Esophagus muscularis mucosa (tissue), 4 donors: Measurements from ENCODE around the gene NCKAP5. TPM values are rescaled to one million over a fixed set of nuclear protein-coding genes. Genes with fewer than 3 reads are reported as not detected.

Source experiments
- DNase-seq: peaks from one replicate; pipeline ENCODE4 v3.0.0-alpha.2; 2017; ENCODE audit errors: extremely low spot score
- H3K27ac ChIP-seq, 4 donors: fragments of 200-600 bp; sonication (generic); replicated peaks in 1 of 4; 1 replicate in 3 of 4; 2 replicates in 1 of 4; pipeline ENCODE4 v1.5.1; 2016 to 2019; ENCODE audit warnings: mild to moderate bottlenecking in 1 of 4
- H3K27me3 ChIP-seq, 4 donors: fragments of 200-600 bp; sonication (generic); one replicate each; pipeline versions ENCODE4 v1.5.1 to v1.6.0; 2016 to 2019
- H3K36me3 ChIP-seq, 4 donors: fragments of 200-600 bp; sonication (generic); one replicate each; pipeline ENCODE4 v1.5.1; 2016 to 2019
- H3K4me1 ChIP-seq, 4 donors: fragments of 200-600 bp; sonication (generic); one replicate each; pipeline ENCODE4 v1.5.1; 2016 to 2019
- H3K4me3 ChIP-seq, 4 donors: fragments of 200-600 bp; sonication (generic); 1 replicate in 2 of 4; 2 replicates in 2 of 4; pipeline ENCODE4 v1.5.1; 2016 to 2019; ENCODE audit warnings: mild to moderate bottlenecking in 4 of 4, moderate library complexity in 1 of 4
- H3K9me3 ChIP-seq, 4 donors: fragments of 200-600 bp; sonication (generic); 1 replicate in 3 of 4; 2 replicates in 1 of 4; pipeline ENCODE4 v1.5.1; 2016 to 2019
- EP300 ChIP-seq: sonication (generic); formaldehyde crosslinking; IDR thresholded peaks from one replicate; pipeline ENCODE4 v1.6.1; 2017; ENCODE audit warnings: antibody characterized with exemption
- POLR2A ChIP-seq: fragments of 450-650 bp; IDR thresholded peaks from one replicate; pipeline ENCODE4 v1.6.1; 2017; ENCODE audit warnings: antibody characterized with exemption, moderate library complexity, mild to moderate bottlenecking, low read depth
- POLR2AphosphoS5 ChIP-seq, 2 donors: sonication (generic); formaldehyde crosslinking; IDR thresholded peaks; one replicate each; pipeline ENCODE4 v1.6.1; 2017; ENCODE audit warnings: antibody characterized with exemption in 2 of 2
- WGBS: methylation state at CpG from one replicate; pipeline ENCODE4 v1.1.5; 2018; 5-methylcytosine and 5-hydroxymethylcytosine counted together
- intact Hi-C: fragments of 100-400 bp; cut with DNase I; formaldehyde crosslinking; loops from one replicate; pipeline ENCODE4 v1.15.1; 2023
- total RNA-seq, 4 donors: library from RNA; depleted of rRNA; stranded (reverse); fragments of >200 nt; gene quantifications; one replicate each; pipeline versions ENCODE4 v1.1.0 to v1.2.1, GENCODE V29; 2016
- TF ChIP-seq, protein P1 (sequence below), 3 experiments: fragments of 200-600 bp in 2 of 3; fragments of 450-650 bp in 1 of 3; sonication (generic) in 2 of 3; IDR thresholded peaks; one replicate each; pipeline ENCODE4 v1.5.1; 2017 to 2019; ENCODE audit warnings: antibody characterized with exemption in 3 of 3, mild to moderate bottlenecking in 2 of 3, moderate library complexity in 1 of 3

Gene NCKAP5
- total RNA-seq, 4 donors from 2014 or later: 0.33 to 1.8 (median 1.0) TPM

DNA sequence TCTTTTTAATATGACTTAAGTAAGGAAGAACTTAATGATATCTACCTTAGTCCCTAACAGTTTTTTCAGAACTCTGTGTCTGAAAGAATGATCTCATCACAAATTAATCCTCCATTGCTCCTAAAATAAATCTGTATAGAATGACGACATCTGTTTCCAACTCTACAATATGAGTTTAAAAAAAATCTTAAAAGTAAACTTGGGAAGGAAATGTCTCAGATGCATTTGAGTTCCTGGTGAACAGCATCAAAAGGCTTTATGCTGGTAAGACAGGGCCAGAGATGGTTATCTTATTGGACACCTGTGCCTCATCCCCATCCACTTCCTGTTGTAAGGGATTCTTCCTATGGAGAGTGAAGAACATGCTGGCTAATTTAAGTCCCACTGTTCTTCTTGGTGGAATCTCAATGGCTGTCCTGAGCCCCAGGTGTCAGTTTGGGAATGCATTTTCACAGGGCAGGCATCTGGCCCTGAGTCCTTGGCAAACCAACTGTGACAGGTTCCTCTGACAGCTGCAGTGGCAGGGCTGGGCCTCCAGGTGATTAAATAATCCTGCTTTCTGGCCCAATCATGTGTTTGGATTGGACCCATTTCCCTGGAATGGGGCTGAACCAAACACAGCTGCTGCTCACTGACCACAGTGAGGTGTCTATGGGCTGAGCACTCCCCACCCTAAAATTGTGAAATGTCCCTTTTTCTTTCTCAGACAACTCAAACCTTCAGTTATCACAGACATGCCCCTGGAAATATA is 12.9 kb upstream of the NCKAP5 start:
- Histone ChIP-seq H3K9me3 (no peaks in the 10 kb centered on the region), H3K36me3 (no peaks in the 10 kb centered on the region), H3K27me3 (no peaks in the 10 kb centered on the region), H3K4me1 (peaks cover 5 to 21% (median 14%) of the 10 kb centered on the region in 4 donors), H3K4me3 (no peak overlapping the region), H3K27ac (no peak overlapping the region)
- TF ChIP-seq POLR2A (no peak), EP300 (no peak), POLR2AphosphoS5 (IDR thresholded peaks at IDR 0.05) (no peak)
- TF ChIP-seq, protein P1, sequence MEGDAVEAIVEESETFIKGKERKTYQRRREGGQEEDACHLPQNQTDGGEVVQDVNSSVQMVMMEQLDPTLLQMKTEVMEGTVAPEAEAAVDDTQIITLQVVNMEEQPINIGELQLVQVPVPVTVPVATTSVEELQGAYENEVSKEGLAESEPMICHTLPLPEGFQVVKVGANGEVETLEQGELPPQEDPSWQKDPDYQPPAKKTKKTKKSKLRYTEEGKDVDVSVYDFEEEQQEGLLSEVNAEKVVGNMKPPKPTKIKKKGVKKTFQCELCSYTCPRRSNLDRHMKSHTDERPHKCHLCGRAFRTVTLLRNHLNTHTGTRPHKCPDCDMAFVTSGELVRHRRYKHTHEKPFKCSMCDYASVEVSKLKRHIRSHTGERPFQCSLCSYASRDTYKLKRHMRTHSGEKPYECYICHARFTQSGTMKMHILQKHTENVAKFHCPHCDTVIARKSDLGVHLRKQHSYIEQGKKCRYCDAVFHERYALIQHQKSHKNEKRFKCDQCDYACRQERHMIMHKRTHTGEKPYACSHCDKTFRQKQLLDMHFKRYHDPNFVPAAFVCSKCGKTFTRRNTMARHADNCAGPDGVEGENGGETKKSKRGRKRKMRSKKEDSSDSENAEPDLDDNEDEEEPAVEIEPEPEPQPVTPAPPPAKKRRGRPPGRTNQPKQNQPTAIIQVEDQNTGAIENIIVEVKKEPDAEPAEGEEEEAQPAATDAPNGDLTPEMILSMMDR (IDR thresholded peaks at IDR 0.05): no peak
- DNase-seq: no peak
- intact Hi-C loops: no loop called here
- 0% methylated on average over 1 of the region's 1 CpG for WGBS

DNA sequence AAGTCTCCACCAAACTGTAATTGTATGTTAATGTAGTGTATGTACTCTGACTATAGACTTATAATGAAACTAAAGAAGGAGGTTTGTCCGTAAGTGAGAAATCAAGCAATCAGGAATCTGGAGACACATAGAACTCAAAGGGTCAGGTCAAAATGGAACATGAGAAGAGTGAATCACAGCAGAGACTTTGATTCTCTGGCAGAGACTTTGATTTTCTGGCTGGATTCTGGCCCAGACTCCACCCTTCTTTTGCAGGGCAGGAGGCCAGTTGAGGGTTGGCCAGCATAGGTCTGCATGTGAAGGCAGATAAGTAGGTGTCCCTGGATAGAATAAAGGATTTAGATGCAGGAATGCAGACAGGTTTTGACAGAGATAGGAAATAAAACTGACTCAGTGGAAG is 11.0 kb upstream of the NCKAP5 start:
- intact Hi-C loops: no loop called here
- Histone ChIP-seq H3K4me3 (no peak overlapping the region), H3K27me3 (no peaks in the 10 kb centered on the region), H3K4me1 (peaks cover 5 to 21% (median 14%) of the 10 kb centered on the region in 4 donors), H3K36me3 (no peaks in the 10 kb centered on the region), H3K27ac (no peak overlapping the region), H3K9me3 (no peaks in the 10 kb centered on the region)
- DNase-seq: no peak
- 47% methylated on average over 1 of the region's 1 CpG for WGBS
- TF ChIP-seq EP300: no peak
- TF ChIP-seq POLR2A: no peak
- TF ChIP-seq, protein P1 (IDR thresholded peaks at IDR 0.05): no peak
- TF ChIP-seq POLR2AphosphoS5 (IDR thresholded peaks at IDR 0.05): no peak

DNA sequence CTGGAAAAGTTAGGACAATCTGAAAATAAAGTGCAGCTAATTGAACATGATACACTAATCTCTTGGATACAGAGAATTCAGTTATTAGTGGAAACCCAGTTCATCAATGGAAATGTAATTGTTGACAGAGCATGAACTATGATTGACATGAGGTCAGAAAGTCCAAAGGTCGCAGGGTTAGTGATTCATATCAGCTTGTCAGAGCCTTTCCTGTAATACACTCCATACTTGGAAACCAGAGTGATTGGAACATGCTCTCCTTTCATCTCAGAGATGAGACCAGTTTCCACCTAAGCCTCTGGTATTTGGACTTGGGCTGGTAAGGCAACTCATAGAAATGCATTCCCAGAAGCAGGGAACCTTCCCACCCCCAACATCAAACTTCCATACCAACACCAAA is 8.5 kb upstream of the NCKAP5 start:
- Histone ChIP-seq H3K4me1 (peaks cover 5 to 20% (median 14%) of the 10 kb centered on the region in 4 donors), H3K4me3 (no peak overlapping the region), H3K27me3 (no peaks in the 10 kb centered on the region), H3K36me3 (no peaks in the 10 kb centered on the region), H3K9me3 (no peaks in the 10 kb centered on the region), H3K27ac (no peak overlapping the region)
- intact Hi-C loops: no loop called here
- 69% methylated on average over 1 of the region's 1 CpG for WGBS
- DNase-seq: no peak
- no peak for TF ChIP-seq EP300
- no peak for TF ChIP-seq POLR2AphosphoS5 (IDR thresholded peaks at IDR 0.05)
- no peak for TF ChIP-seq POLR2A
- TF ChIP-seq, protein P1 (IDR thresholded peaks at IDR 0.05): no peak

DNA sequence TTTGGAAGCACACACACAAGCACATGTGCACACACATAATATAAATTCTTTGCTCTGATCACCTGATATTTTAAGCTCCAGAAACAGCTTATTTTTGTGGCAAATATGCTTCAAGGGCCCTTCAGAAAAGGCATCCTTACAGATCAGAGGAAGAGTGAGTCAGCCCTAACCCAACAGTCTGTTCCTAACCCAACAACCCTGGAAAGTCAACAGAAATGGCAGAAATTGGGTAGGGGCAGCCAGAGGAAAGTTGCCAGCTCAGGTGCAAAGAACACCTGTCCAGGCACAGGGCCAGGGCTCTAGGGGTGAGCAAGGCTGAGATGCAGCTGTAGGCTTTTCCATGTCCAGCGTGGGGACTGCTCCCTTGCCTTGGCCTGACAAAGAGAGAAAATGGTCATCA is 6.4 kb upstream of the NCKAP5 start:
- Histone ChIP-seq H3K27ac (no peak overlapping the region), H3K4me1 (peaks cover 0 to 8% (median under 1%) of the 10 kb centered on the region in 4 donors), H3K27me3 (no peaks in the 10 kb centered on the region), H3K9me3 (no peaks in the 10 kb centered on the region), H3K36me3 (no peaks in the 10 kb centered on the region), H3K4me3 (no peak overlapping the region)
- WGBS: 100% methylated on average over 1 of the region's 1 CpG
- TF ChIP-seq POLR2AphosphoS5 (IDR thresholded peaks at IDR 0.05) (no peak), EP300 (no peak), POLR2A (no peak)
- TF ChIP-seq, protein P1 (IDR thresholded peaks at IDR 0.05): no peak
- intact Hi-C loops: no loop called here
- DNase-seq: no peak
